HCT116 (cell line): ENCODE measurements around the gene PPFIA2. TPM values are rescaled to one million over a fixed set of nuclear protein-coding genes. Genes with fewer than 3 reads are reported as not detected.

ENCODE experiments used
- ATAC-seq: fragments of 200-7000 bp; cut with Tn5 transposase; 2 replicates; pipeline ENCODE4 v1.9.1; 2020; ENCODE audit warnings: mild to moderate bottlenecking, moderate library complexity
- BruUV-seq: library from RNA; stranded (reverse); fragments of 400-500 nt; replicated peaks from 2 replicates; lab custom pipeline; 2021; lab: Mats Ljungman, UMichigan
- CTCF ChIA-PET: fragments of 300-600 bp; sonication (Branson Sonifier 250); formaldehyde crosslinking; loops from one replicate; lab custom pipeline; 2021; ENCODE audit warnings: antibody characterized with exemption; lab: Charles Lee
- POLR2A ChIA-PET: fragments of 300-600, 350-600 bp; sonication (Branson Sonifier 250); formaldehyde crosslinking; loops from one replicate; lab custom pipeline; 2021; ENCODE audit warnings: antibody characterized with exemption; lab: Charles Lee
- RAD21 ChIA-PET, 2 experiments: fragments of 300-600 bp; sonication (Branson Sonifier 250); formaldehyde crosslinking; loops; one replicate each; lab custom pipeline; 2023; ENCODE audit warnings: low total read pairs in 2 of 2; ENCODE audit not compliant: uncharacterized antibody in 2 of 2, unreplicated experiment in 2 of 2, low non-redundant PET in 1 of 2; lab: Charles Lee
- DNase-seq: peaks from one replicate; pipeline ENCODE4 v3.0.0-alpha.2; 2010; ENCODE audit warnings: low read depth, low spot score
- H2AFZ ChIP-seq: fragments of 200-600 bp; shearing (Covaris generic), sonication (generic); 2 replicates; pipeline ENCODE4 v1.6.1; 2017; ENCODE audit warnings: low read depth, mixed run types, mixed read lengths, antibody characterized with exemption, low read length; ENCODE audit not compliant: poor library complexity, severe bottlenecking
- H3K27ac ChIP-seq: 2 replicates; pipeline ENCODE4 v1.5.1; 2012; ENCODE audit warnings: low read depth, low read length
- H3K27me3 ChIP-seq: fragments of 200-600 bp; sonication (generic); 2 replicates; pipeline ENCODE4 v1.6.1; 2016; ENCODE audit warnings: mixed run types, low read length, mixed read lengths; ENCODE audit not compliant: insufficient read depth
- H3K36me3 ChIP-seq, 2 experiments: fragments of 200-500 bp in 1 of 2; fragments of 200-600 bp in 1 of 2; sonication (Bioruptor generic) in 1 of 2; sonication (generic) in 1 of 2; 2 replicates each; pipeline versions ENCODE4 v1.5.1 to v1.6.1; 2014 to 2016; ENCODE audit warnings: low read length in 2 of 2, inconsistent platforms in 1 of 2, mixed read lengths in 1 of 2, mixed run types in 1 of 2; ENCODE audit not compliant: insufficient read depth in 2 of 2, control insufficient read depth in 1 of 2
- H3K4me1 ChIP-seq, 2 experiments: fragments of 200-600 bp in 1 of 2; sonication (generic) in 1 of 2; 2 replicates each; pipeline versions ENCODE4 v1.5.1 to v1.6.1; 2012 to 2017; ENCODE audit warnings: low read length in 2 of 2, inconsistent platforms in 1 of 2, mild to moderate bottlenecking in 1 of 2, mixed read lengths in 1 of 2, mixed run types in 1 of 2, moderate library complexity in 1 of 2; ENCODE audit not compliant: insufficient read depth in 2 of 2, control insufficient read depth in 1 of 2
- H3K4me2 ChIP-seq: fragments of 200-600 bp; sonication (generic); 2 replicates; pipeline ENCODE4 v1.6.1; 2017; ENCODE audit warnings: mixed run types, low read length, mixed read lengths
- H3K4me3 ChIP-seq, 2 experiments: fragments of 200-600 bp in 1 of 2; sonication (generic) in 1 of 2; replicated peaks in 1 of 2; 2 replicates each; pipeline ENCODE4 v1.5.1; 2011 to 2016; ENCODE audit warnings: low read length in 2 of 2, control low read depth in 1 of 2, low read depth in 1 of 2, mild to moderate bottlenecking in 1 of 2, mixed read lengths in 1 of 2, mixed run types in 1 of 2
- H3K79me2 ChIP-seq: fragments of 200-600 bp; sonication (generic); 2 replicates; pipeline ENCODE4 v1.6.1; 2017; ENCODE audit warnings: mild to moderate bottlenecking, mixed run types, low read length, moderate library complexity, mixed read lengths; ENCODE audit not compliant: insufficient read depth
- H3K9ac ChIP-seq: fragments of 200-600 bp; sonication (generic); 2 replicates; pipeline ENCODE4 v1.6.1; 2016; ENCODE audit warnings: low read length, mixed read lengths
- H3K9me2 ChIP-seq: fragments of 200-600 bp; sonication (generic), shearing (Covaris generic); 2 replicates; pipeline ENCODE4 v1.6.1; 2017; ENCODE audit warnings: mixed run types, mild to moderate bottlenecking, moderate library complexity; ENCODE audit not compliant: insufficient read depth
- H3K9me3 ChIP-seq, 2 experiments: fragments of 200-500 bp in 1 of 2; fragments of 200-600 bp in 1 of 2; sonication (Bioruptor generic) in 1 of 2; sonication (generic) in 1 of 2; 2 replicates each; pipeline ENCODE4 v1.6.1; 2014 to 2017; ENCODE audit warnings: low read length in 2 of 2, mixed read lengths in 2 of 2, inconsistent platforms in 1 of 2, low read depth in 1 of 2, mild to moderate bottlenecking in 1 of 2, mixed run types in 1 of 2, moderate library complexity in 1 of 2; ENCODE audit not compliant: control insufficient read depth in 1 of 2, insufficient read depth in 1 of 2
- H4K20me1 ChIP-seq: fragments of 200-600 bp; sonication (generic), shearing (Covaris generic); 2 replicates; pipeline ENCODE4 v1.6.1; 2017; ENCODE audit warnings: mixed run types, mild to moderate bottlenecking, moderate library complexity; ENCODE audit not compliant: insufficient read depth
- CBX3 ChIP-seq: IDR thresholded peaks from 2 replicates; pipeline ENCODE4 v1.6.1; 2012; ENCODE audit warnings: low read depth
- EGR1 ChIP-seq: IDR thresholded peaks from 2 replicates; pipeline ENCODE4 v1.6.1; 2012; ENCODE audit warnings: low read depth
- ELF1 ChIP-seq: IDR thresholded peaks from 2 replicates; pipeline ENCODE4 v1.6.1; 2012; ENCODE audit warnings: low read depth, borderline replicate concordance
- EZH2 ChIP-seq: fragments of 200-600 bp; sonication (generic); IDR thresholded peaks from 2 replicates; pipeline ENCODE4 v1.6.1; 2017; ENCODE audit warnings: antibody characterized with exemption, mixed run types
- EZH2phosphoT487 ChIP-seq: fragments of 200-600 bp; IDR thresholded peaks from 2 replicates; pipeline ENCODE4 v1.6.1; 2018; ENCODE audit warnings: antibody characterized with exemption, borderline replicate concordance
- FOSL1 ChIP-seq: IDR thresholded peaks from 2 replicates; pipeline ENCODE4 v1.6.1; 2012; ENCODE audit warnings: low read depth
- JUND ChIP-seq: IDR thresholded peaks from 2 replicates; pipeline ENCODE4 v1.6.1; 2012
- POLR2AphosphoS5 ChIP-seq: IDR thresholded peaks from 2 replicates; pipeline ENCODE4 v1.6.1; 2011; ENCODE audit warnings: mild to moderate bottlenecking, low read depth, low read length, moderate library complexity
- RAD21 ChIP-seq: IDR thresholded peaks from 2 replicates; pipeline ENCODE4 v1.6.1; 2012; ENCODE audit warnings: low read depth, mild to moderate bottlenecking
- SIN3A ChIP-seq: IDR thresholded peaks from 2 replicates; pipeline ENCODE4 v1.6.1; 2012; ENCODE audit warnings: low read depth
- SRF ChIP-seq: IDR thresholded peaks from 2 replicates; pipeline ENCODE4 v1.6.1; 2012; ENCODE audit warnings: low read depth
- TCF7L2 ChIP-seq: IDR thresholded peaks from 2 replicates; pipeline ENCODE4 v1.7.0; 2011; ENCODE audit warnings: borderline replicate concordance, inconsistent platforms; ENCODE audit not compliant: insufficient read depth, insufficient read length; ENCODE audit errors: extremely low read depth
- ZBTB33 ChIP-seq: IDR thresholded peaks from 2 replicates; pipeline ENCODE4 v1.6.1; 2011; ENCODE audit warnings: mild to moderate bottlenecking, low read length, moderate library complexity; ENCODE audit not compliant: insufficient replicate concordance; ENCODE audit errors: extremely low read depth
- ZFX ChIP-seq: fragments of 450-650 bp; IDR thresholded peaks from 2 replicates; pipeline ENCODE4 v1.6.1; 2017
- ZNF274 ChIP-seq: fragments of 200-500 bp; sonication (Bioruptor generic); IDR thresholded peaks from 2 replicates; pipeline ENCODE4 v1.6.1; 2014; ENCODE audit warnings: mild to moderate bottlenecking, low read depth, low read length, inconsistent platforms
- intact Hi-C: fragments of 100-400 bp; cut with micrococcal nuclease; formaldehyde crosslinking; loops from 2 replicates; pipeline ENCODE4 v1.10.0; 2022
- total RNA-seq: library from RNA; stranded (reverse); gene quantifications from one replicate; pipeline ENCODE4 v1.2.1, GENCODE V29; 2021; ENCODE audit not compliant: unreplicated experiment
- TF ChIP-seq, protein P1 (sequence below): IDR thresholded peaks from 2 replicates; pipeline ENCODE4 v1.6.1; 2012
- TF ChIP-seq, protein P2 (sequence below): IDR thresholded peaks from 2 replicates; pipeline ENCODE4 v1.6.1; 2012
- TF ChIP-seq, protein P3 (sequence below), 3 experiments: fragments of 200-600 bp in 1 of 3; sonication (generic) in 1 of 3; IDR thresholded peaks in 2 of 3; conservative IDR thresholded peaks in 1 of 3; 2 replicates each; pipeline ENCODE4 v1.5.1; 2012 to 2017; ENCODE audit warnings: low read depth in 2 of 3, low read length in 2 of 3, antibody characterized with exemption in 1 of 3, borderline replicate concordance in 1 of 3, control low read depth in 1 of 3, mild to moderate bottlenecking in 1 of 3, mixed read lengths in 1 of 3, mixed run types in 1 of 3, moderate library complexity in 1 of 3; ENCODE audit not compliant: insufficient read depth in 1 of 3

PPFIA2 gene
- total RNA-seq, 1 experiment from 2014 or later: not detected

GRCh38 chr12:81359736-81360135 lies 399.4 kb downstream of the PPFIA2 start:
- intact Hi-C loops: no loop called here

More at GRCh38 chr12:81359736-81360135, 399.4 kb downstream of the PPFIA2 start:
- RAD21 ChIA-PET: no interaction called here
- no peak for TF ChIP-seq ZFX
- TF ChIP-seq EZH2: no peak
- no peak for TF ChIP-seq RAD21
- TF ChIP-seq, protein P1, sequence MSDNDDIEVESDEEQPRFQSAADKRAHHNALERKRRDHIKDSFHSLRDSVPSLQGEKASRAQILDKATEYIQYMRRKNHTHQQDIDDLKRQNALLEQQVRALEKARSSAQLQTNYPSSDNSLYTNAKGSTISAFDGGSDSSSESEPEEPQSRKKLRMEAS: no peak
- TF ChIP-seq ZNF274: no peak
- no peak for TF ChIP-seq POLR2AphosphoS5
- TF ChIP-seq TCF7L2: no peak
- no peak for TF ChIP-seq EGR1
- TF ChIP-seq FOSL1: no peak
- TF ChIP-seq, protein P2, sequence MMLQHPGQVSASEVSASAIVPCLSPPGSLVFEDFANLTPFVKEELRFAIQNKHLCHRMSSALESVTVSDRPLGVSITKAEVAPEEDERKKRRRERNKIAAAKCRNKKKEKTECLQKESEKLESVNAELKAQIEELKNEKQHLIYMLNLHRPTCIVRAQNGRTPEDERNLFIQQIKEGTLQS: no peak
- TF ChIP-seq ZBTB33: no peak
- TF ChIP-seq, protein P3, sequence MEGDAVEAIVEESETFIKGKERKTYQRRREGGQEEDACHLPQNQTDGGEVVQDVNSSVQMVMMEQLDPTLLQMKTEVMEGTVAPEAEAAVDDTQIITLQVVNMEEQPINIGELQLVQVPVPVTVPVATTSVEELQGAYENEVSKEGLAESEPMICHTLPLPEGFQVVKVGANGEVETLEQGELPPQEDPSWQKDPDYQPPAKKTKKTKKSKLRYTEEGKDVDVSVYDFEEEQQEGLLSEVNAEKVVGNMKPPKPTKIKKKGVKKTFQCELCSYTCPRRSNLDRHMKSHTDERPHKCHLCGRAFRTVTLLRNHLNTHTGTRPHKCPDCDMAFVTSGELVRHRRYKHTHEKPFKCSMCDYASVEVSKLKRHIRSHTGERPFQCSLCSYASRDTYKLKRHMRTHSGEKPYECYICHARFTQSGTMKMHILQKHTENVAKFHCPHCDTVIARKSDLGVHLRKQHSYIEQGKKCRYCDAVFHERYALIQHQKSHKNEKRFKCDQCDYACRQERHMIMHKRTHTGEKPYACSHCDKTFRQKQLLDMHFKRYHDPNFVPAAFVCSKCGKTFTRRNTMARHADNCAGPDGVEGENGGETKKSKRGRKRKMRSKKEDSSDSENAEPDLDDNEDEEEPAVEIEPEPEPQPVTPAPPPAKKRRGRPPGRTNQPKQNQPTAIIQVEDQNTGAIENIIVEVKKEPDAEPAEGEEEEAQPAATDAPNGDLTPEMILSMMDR (IDR thresholded peaks at IDR 0.05 in 2 of 3, conservative IDR thresholded peaks at IDR 0.05 in 1 of 3; ENCODE audit: borderline replicate concordance in 1 of 3, insufficient read depth in 1 of 3, low read depth in 2 of 3, low read length in 2 of 3): no peak
- no peak for TF ChIP-seq JUND
- no peak for TF ChIP-seq CBX3
- TF ChIP-seq SIN3A: no peak
- TF ChIP-seq SRF: no peak
- no peak for TF ChIP-seq ELF1
- TF ChIP-seq EZH2phosphoT487: no peak
- BruUV-seq: no TSS peak
- H3K9me2 ChIP-seq: no peaks in the 10 kb centered on the region
- ATAC-seq (no peak), DNase-seq (no peak)
- H3K36me3 ChIP-seq: no peaks in the 10 kb centered on the region
- CTCF ChIA-PET: no interaction called here
- H3K9me3 ChIP-seq: no peaks in the 10 kb centered on the region
- no peak overlapping the region for H3K4me3 ChIP-seq
- H3K4me2 ChIP-seq: no peak overlapping the region
- H3K79me2 ChIP-seq: no peaks in the 10 kb centered on the region
- no peaks in the 10 kb centered on the region for H3K4me1 ChIP-seq
- POLR2A ChIA-PET: no interaction called here
- H3K9ac ChIP-seq: no peak overlapping the region
- no peaks in the 10 kb centered on the region for H3K27me3 ChIP-seq
- H2AFZ ChIP-seq: no peak overlapping the region
- H4K20me1 ChIP-seq: no peaks in the 10 kb centered on the region
- no peak overlapping the region for H3K27ac ChIP-seq
